ENCODE data around the gene UFSP1. TPM values are rescaled to one million over a fixed set of nuclear protein-coding genes. Genes with fewer than 3 reads are reported as not detected.
"Not testable (repeated sequence)": the region's sequence is repeated elsewhere in the genome, so short reads cannot be mapped to it uniquely, and the experiment has no call there.

The UFSP1 gene
- total RNA-seq, 3 donors from 2014 or later (not counting 1 experiment from before 2014, with no cell fraction given): 1.0 to 1.9 (median 1.3) TPM

- no peak overlapping the region for H3K27ac ChIP-seq (ENCODE audit: low read length)
- DNase-seq: no peak
- WGBS (ENCODE audit: insufficient coverage): 78% methylated on average over 8 of the region's 8 CpGs
- H3K4me3 Mint-ChIP-seq: no peak overlapping the region
- no peaks in the 10 kb centered on the region for H3K4me1 ChIP-seq (ENCODE audit: control insufficient read depth, insufficient read depth, low read length)
- no peaks in the 10 kb centered on the region for H3K36me3 ChIP-seq (ENCODE audit: control insufficient read depth, insufficient read depth, low read length)
- no peaks in the 10 kb centered on the region for H3K9me3 Mint-ChIP-seq
- H3K27me3 Mint-ChIP-seq (ENCODE audit: low read depth in 2 of 2): peaks cover 3 to 17% of the 10 kb centered on the region in 2 donors
- H3K9me3 ChIP-seq (ENCODE audit: control insufficient read depth, insufficient read depth, low read length): no peaks in the 10 kb centered on the region
- TF ChIP-seq CTCF (IDR thresholded peaks at IDR 0.05): no peak
- no peak overlapping the region for H3K4me3 ChIP-seq (ENCODE audit: low read length)
- no peak for ATAC-seq
- no peak overlapping the region for H3K27ac Mint-ChIP-seq
- intact Hi-C loops (cut with micrococcal nuclease): no loop called here
- no peaks in the 10 kb centered on the region for H3K27me3 ChIP-seq (ENCODE audit: control insufficient read depth, insufficient read depth, low read length)
- no peaks in the 10 kb centered on the region for H3K4me1 Mint-ChIP-seq
- H3K36me3 Mint-ChIP-seq: no peaks in the 10 kb centered on the region
Measured at GRCh38 chr7:100914879-100915447, 25.4 kb upstream of the UFSP1 start.

GRCh38 chr7:100914208-100914878, 24.8 kb upstream of the UFSP1 start:
- WGBS (ENCODE audit: insufficient coverage): 86% methylated on average over 12 of the region's 15 CpGs
- DNase-seq: no peak
- no peaks in the 10 kb centered on the region for H3K4me1 Mint-ChIP-seq

GRCh38 chr7:100911484-100911883, 22.0 kb upstream of the UFSP1 start:
- Mint-ChIP-seq H3K9me3 (no peaks in the 10 kb centered on the region), H3K4me3 (no peak overlapping the region), H3K27me3 (ENCODE audit: low read depth in 2 of 2) (peaks cover 0 to 14% of the 10 kb centered on the region in 2 donors), H3K4me1 (no peaks in the 10 kb centered on the region), H3K27ac (no peak overlapping the region), H3K36me3 (no peaks in the 10 kb centered on the region)
- no peak for TF ChIP-seq CTCF (IDR thresholded peaks at IDR 0.05)
- Histone ChIP-seq H3K36me3 (ENCODE audit: control insufficient read depth, insufficient read depth, low read length) (no peaks in the 10 kb centered on the region), H3K9me3 (ENCODE audit: control insufficient read depth, insufficient read depth, low read length) (no peaks in the 10 kb centered on the region), H3K4me3 (ENCODE audit: low read length) (no peak overlapping the region), H3K4me1 (ENCODE audit: control insufficient read depth, insufficient read depth, low read length) (no peaks in the 10 kb centered on the region), H3K27ac (ENCODE audit: low read length) (no peak overlapping the region), H3K27me3 (ENCODE audit: control insufficient read depth, insufficient read depth, low read length) (no peaks in the 10 kb centered on the region)
- DNase-seq: no peak
- intact Hi-C loops (cut with micrococcal nuclease): no loop called here
- ATAC-seq: no peak
- 97% methylated on average over 3 of the region's 3 CpGs for WGBS (ENCODE audit: insufficient coverage)

More at GRCh38 chr7:100914208-100914878, 24.8 kb upstream of the UFSP1 start:
- peaks cover 0 to 17% of the 10 kb centered on the region in 2 donors for H3K27me3 Mint-ChIP-seq (ENCODE audit: low read depth in 2 of 2)
- Histone ChIP-seq H3K27me3 (ENCODE audit: control insufficient read depth, insufficient read depth, low read length) (no peaks in the 10 kb centered on the region), H3K4me1 (ENCODE audit: control insufficient read depth, insufficient read depth, low read length) (no peaks in the 10 kb centered on the region), H3K9me3 (ENCODE audit: control insufficient read depth, insufficient read depth, low read length) (no peaks in the 10 kb centered on the region), H3K36me3 (ENCODE audit: control insufficient read depth, insufficient read depth, low read length) (no peaks in the 10 kb centered on the region), H3K27ac (ENCODE audit: low read length) (no peak overlapping the region), H3K4me3 (ENCODE audit: low read length) (no peak overlapping the region)
- H3K9me3 Mint-ChIP-seq: no peaks in the 10 kb centered on the region
- H3K27ac Mint-ChIP-seq: no peak overlapping the region
- ATAC-seq: no peak
- no peaks in the 10 kb centered on the region for H3K36me3 Mint-ChIP-seq
- intact Hi-C loops (cut with micrococcal nuclease): no loop called here
- no peak for TF ChIP-seq CTCF (IDR thresholded peaks at IDR 0.05)
- no peak overlapping the region for H3K4me3 Mint-ChIP-seq

GRCh38 chr7:100910443-100910842, 20.9 kb upstream of the UFSP1 start:
- not testable (repeated sequence) for ATAC-seq

More at GRCh38 chr7:100910443-100910842, 20.9 kb upstream of the UFSP1 start:
- H3K27ac Mint-ChIP-seq; H3K9me3 ChIP-seq (ENCODE audit: control insufficient read depth, insufficient read depth, low read length); H3K36me3 Mint-ChIP-seq; H3K4me3 ChIP-seq (ENCODE audit: low read length); H3K36me3 ChIP-seq (ENCODE audit: control insufficient read depth, insufficient read depth, low read length); H3K4me3 Mint-ChIP-seq; H3K27me3 ChIP-seq (ENCODE audit: control insufficient read depth, insufficient read depth, low read length); H3K9me3 Mint-ChIP-seq; H3K4me1 ChIP-seq (ENCODE audit: control insufficient read depth, insufficient read depth, low read length); DNase-seq; intact Hi-C loops (cut with micrococcal nuclease); H3K4me1 Mint-ChIP-seq; H3K27ac ChIP-seq (ENCODE audit: low read length): not testable (repeated sequence)
- peaks cover 0 to 12% of the 10 kb centered on the region in 2 donors for H3K27me3 Mint-ChIP-seq (ENCODE audit: low read depth in 2 of 2)
- WGBS (ENCODE audit: insufficient coverage): 47% methylated on average over 6 of the region's 7 CpGs
